Transverse colon (tissue), 4 donors: ENCODE data around the gene GABPA. TPM values are rescaled to one million over a fixed set of nuclear protein-coding genes. Genes with fewer than 3 reads are reported as not detected.
"Not testable (repeated sequence)": the region's sequence is repeated elsewhere in the genome, so short reads cannot be mapped to it uniquely, and the experiment has no call there.

Experiments
- DNase-seq: peaks from one replicate; pipeline ENCODE4 v3.0.0-alpha.2; 2019
- H3K27ac ChIP-seq, 4 donors: fragments of 200-600 bp; sonication (generic); 2 replicates each; pipeline ENCODE4 v1.5.1; 2016 to 2018; ENCODE audit warnings: inconsistent platforms in 4 of 4
- H3K27me3 ChIP-seq: fragments of 200-600 bp; sonication (generic); 2 replicates; pipeline ENCODE4 v1.5.1; 2017; ENCODE audit warnings: inconsistent platforms
- H3K36me3 ChIP-seq, 4 donors: fragments of 200-600 bp; sonication (generic); 2 replicates each; pipeline ENCODE4 v1.5.1; 2017 to 2019; ENCODE audit warnings: inconsistent platforms in 4 of 4
- H3K4me1 ChIP-seq, 4 donors: fragments of 200-600 bp; sonication (generic); 2 replicates each; pipeline ENCODE4 v1.5.1; 2017 to 2020; ENCODE audit warnings: inconsistent platforms in 4 of 4
- H3K4me3 ChIP-seq, 4 donors: fragments of 200-600 bp; sonication (generic); 1 replicate in 1 of 4; 2 replicates in 3 of 4; pipeline versions ENCODE4 v1.5.1 to v1.6.1; 2017 to 2019; ENCODE audit warnings: inconsistent platforms in 4 of 4
- H3K9me3 ChIP-seq, 2 donors: fragments of 200-600 bp; sonication (generic); 2 replicates each; pipeline ENCODE4 v1.5.1; 2017 to 2019; ENCODE audit warnings: inconsistent platforms in 2 of 2
- EP300 ChIP-seq: sonication (generic); formaldehyde crosslinking; IDR thresholded peaks from one replicate; pipeline ENCODE4 v1.6.1; 2017; ENCODE audit warnings: antibody characterized with exemption, low read depth
- POLR2A ChIP-seq: fragments of 450-650 bp; IDR thresholded peaks from one replicate; pipeline ENCODE4 v1.6.1; 2016; ENCODE audit warnings: antibody characterized with exemption, mild to moderate bottlenecking, moderate library complexity
- POLR2AphosphoS5 ChIP-seq, 3 donors: sonication (generic); formaldehyde crosslinking; IDR thresholded peaks; one replicate each; pipeline ENCODE4 v1.6.1; 2016; ENCODE audit warnings: antibody characterized with exemption in 3 of 3
- WGBS, 2 donors: methylation state at CpG; one replicate each; pipeline ENCODE4 v1.1.5; 2018; ENCODE audit warnings: low coverage in 1 of 2; 5-methylcytosine and 5-hydroxymethylcytosine counted together
- in situ Hi-C, 4 donors: fragments of 200-750 bp; cut with MboI; loops; one replicate each; pipeline versions ENCODE4 v1.15.0 to v1.15.1; 2017; ENCODE audit warnings: low sequenced_read_pairs in 3 of 4, low pct_ligation_motif_present in 1 of 4, low pct_unique_long_range_greater_than_20kb in 1 of 4
- intact Hi-C: fragments of 100-400 bp; cut with DNase I; formaldehyde crosslinking; loops from one replicate; pipeline ENCODE4 v1.15.1; 2023; ENCODE audit warnings: low total_unique reads
- total RNA-seq, 4 donors: library from RNA; depleted of rRNA; stranded (reverse); fragments of >200 nt; gene quantifications; one replicate each; pipeline ENCODE4 v1.1.0, GENCODE V29; 2016
- TF ChIP-seq, protein P1 (sequence below), 5 experiments: fragments of 200-600 bp in 3 of 5; fragments of 450-650 bp in 2 of 5; sonication (generic) in 3 of 5; IDR thresholded peaks; 1 replicate in 2 of 5; 2 replicates in 3 of 5; pipeline ENCODE4 v1.5.1; 2016 to 2017; ENCODE audit warnings: antibody characterized with exemption in 5 of 5, inconsistent platforms in 3 of 5, mild to moderate bottlenecking in 2 of 5, moderate library complexity in 1 of 5

The GABPA gene
- total RNA-seq, 4 donors from 2014 or later: 5.4 to 23.3 (median 18.6) TPM

GRCh38 chr21:25764065-25764464 is 29.3 kb downstream of the GABPA start:
- H3K27ac ChIP-seq: no peak overlapping the region
- WGBS, 2 donors: 94 to 96% methylated on average over 3 of the region's 3 CpGs
- TF ChIP-seq, protein P1, sequence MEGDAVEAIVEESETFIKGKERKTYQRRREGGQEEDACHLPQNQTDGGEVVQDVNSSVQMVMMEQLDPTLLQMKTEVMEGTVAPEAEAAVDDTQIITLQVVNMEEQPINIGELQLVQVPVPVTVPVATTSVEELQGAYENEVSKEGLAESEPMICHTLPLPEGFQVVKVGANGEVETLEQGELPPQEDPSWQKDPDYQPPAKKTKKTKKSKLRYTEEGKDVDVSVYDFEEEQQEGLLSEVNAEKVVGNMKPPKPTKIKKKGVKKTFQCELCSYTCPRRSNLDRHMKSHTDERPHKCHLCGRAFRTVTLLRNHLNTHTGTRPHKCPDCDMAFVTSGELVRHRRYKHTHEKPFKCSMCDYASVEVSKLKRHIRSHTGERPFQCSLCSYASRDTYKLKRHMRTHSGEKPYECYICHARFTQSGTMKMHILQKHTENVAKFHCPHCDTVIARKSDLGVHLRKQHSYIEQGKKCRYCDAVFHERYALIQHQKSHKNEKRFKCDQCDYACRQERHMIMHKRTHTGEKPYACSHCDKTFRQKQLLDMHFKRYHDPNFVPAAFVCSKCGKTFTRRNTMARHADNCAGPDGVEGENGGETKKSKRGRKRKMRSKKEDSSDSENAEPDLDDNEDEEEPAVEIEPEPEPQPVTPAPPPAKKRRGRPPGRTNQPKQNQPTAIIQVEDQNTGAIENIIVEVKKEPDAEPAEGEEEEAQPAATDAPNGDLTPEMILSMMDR (IDR thresholded peaks at IDR 0.05): no peak
- TF ChIP-seq POLR2A (no peak), EP300 (no peak), POLR2AphosphoS5 (IDR thresholded peaks at IDR 0.05) (no peak)
- in situ Hi-C loops: no loop called here
- H3K36me3 ChIP-seq: peaks cover 0 to 58% (median 26%) of the 10 kb centered on the region in 4 donors
- intact Hi-C loops: no loop called here
- no peaks in the 10 kb centered on the region for H3K27me3 ChIP-seq
- no peak overlapping the region for H3K4me3 ChIP-seq
- no peak for DNase-seq
- H3K9me3 ChIP-seq: no peaks in the 10 kb centered on the region
- H3K4me1 ChIP-seq: no peaks in the 10 kb centered on the region

DNA sequence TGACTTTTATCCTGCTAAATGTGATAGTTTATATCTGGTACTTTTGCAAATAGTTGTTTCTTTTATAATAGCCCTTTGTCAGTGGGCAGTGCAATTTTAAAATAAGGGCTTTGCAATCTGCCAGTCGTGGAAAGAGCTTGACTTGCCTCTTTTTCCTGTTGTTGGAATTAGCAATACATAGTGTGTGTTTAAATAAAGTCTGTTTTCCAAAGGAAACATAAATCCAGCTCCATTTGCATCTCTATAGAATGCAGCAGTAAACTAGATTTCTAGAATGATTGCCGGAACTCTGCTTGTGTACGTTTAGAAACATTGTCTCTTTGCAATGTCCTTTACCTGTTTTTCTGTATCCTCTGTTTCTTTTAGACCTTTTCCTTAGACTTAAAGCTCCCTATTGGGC is 33.1 kb downstream of the GABPA start:
- no peak overlapping the region for H3K4me3 ChIP-seq
- no peak for DNase-seq
- H3K36me3 ChIP-seq: peaks cover 0 to 41% (median 16%) of the 10 kb centered on the region in 4 donors
- H3K27me3 ChIP-seq: no peaks in the 10 kb centered on the region
- H3K9me3 ChIP-seq: no peaks in the 10 kb centered on the region
- no peaks in the 10 kb centered on the region for H3K4me1 ChIP-seq
- TF ChIP-seq POLR2AphosphoS5 (IDR thresholded peaks at IDR 0.05) (no peak), EP300 (no peak), POLR2A (no peak)
- TF ChIP-seq, protein P1 (IDR thresholded peaks at IDR 0.05): no peak
- intact Hi-C loops (no loop called here), in situ Hi-C loops (no loop called here)
- 80 to 83% methylated on average over 3 of the region's 3 CpGs for WGBS, 2 donors
- H3K27ac ChIP-seq: no peak overlapping the region

DNA sequence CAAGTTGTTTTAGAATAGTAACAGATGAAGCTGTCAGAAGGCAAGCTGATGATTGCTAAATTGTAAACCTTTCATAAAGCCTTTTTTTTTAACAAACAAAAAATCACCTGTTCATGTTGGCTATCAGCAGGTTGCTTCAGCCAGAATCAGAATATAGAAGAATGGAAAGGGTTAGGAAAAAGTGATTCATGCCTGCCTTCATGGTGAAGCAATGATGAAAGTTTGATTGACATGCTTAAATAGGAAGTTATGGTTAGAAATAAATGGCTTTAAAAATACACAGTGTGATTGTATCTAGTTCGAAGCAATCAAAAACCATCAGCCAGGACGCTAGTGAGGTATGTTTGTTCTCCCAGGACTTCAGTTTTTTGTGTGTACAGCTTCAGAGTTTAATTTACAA is 37.9 kb downstream of the GABPA start:
- Histone ChIP-seq H3K9me3 (no peaks in the 10 kb centered on the region), H3K4me1 (no peaks in the 10 kb centered on the region), H3K4me3 (no peak overlapping the region), H3K27ac (no peak overlapping the region), H3K27me3 (no peaks in the 10 kb centered on the region), H3K36me3 (peaks cover 0 to 12% (median 5%) of the 10 kb centered on the region in 4 donors)
- WGBS, 2 donors: 17 to 40% methylated on average over 2 of the region's 2 CpGs
- no peak for DNase-seq
- in situ Hi-C loops: no loop called here
- intact Hi-C loops: no loop called here
- TF ChIP-seq POLR2AphosphoS5 (IDR thresholded peaks at IDR 0.05) (no peak), EP300 (no peak), POLR2A (no peak)
- TF ChIP-seq, protein P1 (IDR thresholded peaks at IDR 0.05): no peak

GRCh38 chr21:25776440-25776839 is 41.7 kb downstream of the GABPA start:
- DNase-seq: no peak
- H3K4me1 ChIP-seq: no peaks in the 10 kb centered on the region
- H3K27ac ChIP-seq: no peak overlapping the region
- in situ Hi-C loops: loop anchor here in 1 of 4 donors (25.0 kb wide), 1 partner anchor 936 kb away; no protein-coding TSS in a partner anchor
- intact Hi-C loops: no loop called here
- H3K36me3 ChIP-seq: no peaks in the 10 kb centered on the region
- H3K4me3 ChIP-seq: no peak overlapping the region
- TF ChIP-seq, protein P1 (IDR thresholded peaks at IDR 0.05): no peak
- TF ChIP-seq POLR2AphosphoS5 (IDR thresholded peaks at IDR 0.05) (no peak), POLR2A (no peak), EP300 (no peak)
- 54 to 62% methylated on average over 3 to 4 of the region's 4 CpGs for WGBS, 2 donors
- H3K27me3 ChIP-seq: no peaks in the 10 kb centered on the region
- no peaks in the 10 kb centered on the region for H3K9me3 ChIP-seq

DNA sequence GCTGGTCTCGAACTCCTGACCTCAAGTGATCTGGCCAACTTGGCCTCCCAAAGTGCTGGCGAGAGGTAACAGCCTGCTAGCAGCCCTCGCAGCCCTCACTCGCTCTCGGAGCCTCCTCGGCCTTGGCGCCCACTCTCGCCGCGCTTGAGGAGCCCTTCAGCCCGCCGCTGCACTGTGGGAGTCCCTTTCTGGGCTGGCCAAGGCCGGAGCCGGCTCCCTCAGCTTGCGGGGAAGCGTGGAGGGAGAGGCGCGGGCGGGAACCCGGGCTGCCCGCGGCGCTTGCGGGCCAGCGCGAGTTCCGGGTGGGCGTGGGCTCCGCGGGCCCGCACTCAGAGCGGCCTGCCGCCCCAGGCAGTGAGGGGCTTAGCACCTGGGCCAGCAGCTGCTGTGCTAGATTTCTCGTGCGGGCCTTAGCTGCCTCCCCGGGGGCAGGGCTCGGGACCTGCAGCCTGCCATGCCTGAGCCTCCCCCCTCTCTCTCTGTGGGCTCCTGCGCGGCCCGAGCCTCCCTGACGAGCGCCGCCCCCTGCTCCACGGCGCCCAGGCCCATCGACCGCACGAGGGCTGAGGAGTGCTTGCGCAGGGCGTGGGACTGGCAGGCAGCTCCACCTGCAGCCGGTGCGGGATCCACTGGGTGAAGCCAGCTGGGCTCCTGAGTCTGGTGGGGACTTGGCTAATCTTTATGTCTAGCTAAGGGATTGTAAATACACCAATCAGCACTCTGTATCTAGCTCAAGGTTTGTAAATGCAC is 43.5 kb downstream of the GABPA start:
- DNase-seq, H3K4me3 ChIP-seq, H3K27ac ChIP-seq, H3K36me3 ChIP-seq, H3K4me1 ChIP-seq, H3K27me3 ChIP-seq, H3K9me3 ChIP-seq, intact Hi-C loops: not testable (repeated sequence)
- WGBS, 2 donors: 83 to 96% methylated on average over 1 to 45 of the region's 52 CpGs
- in situ Hi-C loops: loop anchor here in 1 of 4 donors (25.0 kb wide), 1 partner anchor 934 kb away; no protein-coding TSS in a partner anchor
